HepG2 (cell line): Measurements from ENCODE around the gene LLGL2. TPM values are rescaled to one million over a fixed set of nuclear protein-coding genes. Genes with fewer than 3 reads are reported as not detected.
A peak's percentile ranks its signal among the peaks of the same experiment; 100 is the strongest.

Experiments used
- ASH2L ChIP-seq: fragments of 300-600, 200-600 bp; sonication (generic); IDR thresholded peaks from 2 replicates; pipeline ENCODE4 v1.7.0; 2017; ENCODE audit warnings: low read depth, mild to moderate bottlenecking, moderate library complexity, mixed read lengths, low read length; ENCODE audit not compliant: insufficient read length
- ATF1 ChIP-seq: IDR thresholded peaks from 2 replicates; pipeline ENCODE4 v1.6.1; 2016; ENCODE audit warnings: mild to moderate bottlenecking, control low read depth
- CENPT ChIP-seq: sonication (generic); formaldehyde crosslinking; IDR thresholded peaks from 2 replicates; pipeline ENCODE4 v1.8.0; 2022; ENCODE audit warnings: low read depth, mild to moderate bottlenecking, moderate library complexity, missing genetic modification reagents
- CREB3 ChIP-seq: sonication (generic); formaldehyde crosslinking; IDR thresholded peaks from 2 replicates; pipeline ENCODE4 v1.5.0; 2020; ENCODE audit warnings: missing genetic modification reagents
- HMGA1 ChIP-seq: sonication (generic); formaldehyde crosslinking; conservative IDR thresholded peaks from 2 replicates; pipeline ENCODE4 v1.4.0; 2020; ENCODE audit warnings: missing genetic modification reagents
- JDP2 ChIP-seq: sonication (generic); formaldehyde crosslinking; IDR thresholded peaks from 2 replicates; pipeline ENCODE4 v1.8.1; 2022; ENCODE audit warnings: missing genetic modification reagents, borderline replicate concordance
- MIXL1 ChIP-seq: IDR thresholded peaks from 2 replicates; pipeline ENCODE4 v1.6.1; 2016
- POGZ ChIP-seq: sonication (generic); formaldehyde crosslinking; IDR thresholded peaks from 2 replicates; pipeline ENCODE4 v1.4.0; 2020; ENCODE audit warnings: mild to moderate bottlenecking, missing genetic modification reagents
- PREB ChIP-seq: sonication (generic); formaldehyde crosslinking; IDR thresholded peaks from 2 replicates; pipeline ENCODE4 v1.4.0; 2020; ENCODE audit warnings: missing genetic modification reagents
- REPIN1 ChIP-seq: sonication (generic); formaldehyde crosslinking; IDR thresholded peaks from 2 replicates; pipeline ENCODE4 v1.8.0; 2022; ENCODE audit warnings: missing genetic modification reagents, low read depth, mild to moderate bottlenecking, borderline replicate concordance
- SKIL ChIP-seq: sonication (generic); formaldehyde crosslinking; IDR thresholded peaks from 2 replicates; pipeline ENCODE4 v1.8.0; 2022; ENCODE audit warnings: missing genetic modification reagents, mild to moderate bottlenecking, moderate library complexity, borderline replicate concordance
- SNAI1 ChIP-seq: sonication (generic); formaldehyde crosslinking; IDR thresholded peaks from 2 replicates; pipeline ENCODE4 v1.5.0; 2020; ENCODE audit warnings: mild to moderate bottlenecking, missing genetic modification reagents, borderline replicate concordance
- TEAD2 ChIP-seq: sonication (generic); formaldehyde crosslinking; IDR thresholded peaks from 2 replicates; pipeline ENCODE4 v1.9.0; 2021; ENCODE audit warnings: missing genetic modification reagents
- TOPORS ChIP-seq: sonication (generic); formaldehyde crosslinking; IDR thresholded peaks from 2 replicates; pipeline ENCODE4 v1.8.0; 2023; ENCODE audit warnings: mild to moderate bottlenecking, missing genetic modification reagents
- ZHX1 ChIP-seq: sonication (generic); formaldehyde crosslinking; IDR thresholded peaks from 2 replicates; pipeline ENCODE4 v1.8.1; 2022; ENCODE audit warnings: low read depth, mild to moderate bottlenecking, missing genetic modification reagents
- ZNF225 ChIP-seq: sonication (generic); formaldehyde crosslinking; IDR thresholded peaks from 2 replicates; pipeline ENCODE4 v1.4.0; 2020; ENCODE audit warnings: mild to moderate bottlenecking, missing genetic modification reagents
- ZNF275 ChIP-seq: sonication (generic); formaldehyde crosslinking; IDR thresholded peaks from 2 replicates; pipeline ENCODE4 v1.8.0; 2022; ENCODE audit warnings: missing genetic modification reagents, mild to moderate bottlenecking, inconsistent platforms, borderline replicate concordance
- ZNF451 ChIP-seq: sonication (generic); formaldehyde crosslinking; IDR thresholded peaks from 2 replicates; pipeline ENCODE4 v1.5.0; 2020; ENCODE audit warnings: mild to moderate bottlenecking, missing genetic modification reagents
- ZNF547 ChIP-seq: sonication (generic); formaldehyde crosslinking; IDR thresholded peaks from 2 replicates; pipeline ENCODE4 v1.5.1; 2020; ENCODE audit warnings: mild to moderate bottlenecking, missing genetic modification reagents
- ZNF746 ChIP-seq: sonication (generic); formaldehyde crosslinking; IDR thresholded peaks from 2 replicates; pipeline ENCODE4 v1.8.0; 2022; ENCODE audit warnings: mild to moderate bottlenecking, missing genetic modification reagents
- polyA plus RNA-seq, 8 experiments: library from polyadenylated mRNA; depleted of rRNA in 3 of 8; stranded (reverse) in 7 of 8; unstranded in 1 of 8; fragments of >200 nt; fragmentation: Illumina TruSeq in 4 of 8; extraction: Trizol in 4 of 8; gene quantifications; 2 replicates each; pipeline versions ENCODE4 v1.2.1 to v1.2.3, GENCODE V29; 2011 to 2016; ENCODE audit warnings: low read depth in 4 of 8, missing spikeins in 1 of 8, mixed read lengths in 1 of 8; ENCODE audit not compliant: insufficient read depth in 1 of 8
- total RNA-seq, 5 experiments: library from RNA; depleted of rRNA; stranded (reverse); fragments of >200 nt; fragmentation: Illumina TruSeq; extraction: Trizol; gene quantifications; 2 replicates each; pipeline ENCODE4 v1.2.3, GENCODE V29; 2016; ENCODE audit warnings: low read depth in 1 of 5

The LLGL2 gene
- total and polyA plus RNA-seq, 2 of the 13 experiments (the other 11 are each of a cell fraction or from before 2014, with no cell fraction given), result 83.0 to 86.7 TPM

GRCh38 chr17:75511610-75512575 is 13.6 kb upstream of the LLGL2 start (continued):
- TF ChIP-seq REPIN1 (CRISPR knock-in tag) (peak; percentile 95; the same call in 1 of the 2 replicates), HMGA1 (CRISPR knock-in tag) (no peak), SKIL (CRISPR knock-in tag) (peak; percentile 82), ZHX1 (CRISPR knock-in tag) (peak; percentile 83; the same call in 1 of the 2 replicates), TEAD2 (CRISPR knock-in tag) (no peak), ZNF451 (CRISPR knock-in tag) (no peak), CENPT (CRISPR knock-in tag) (no peak), JDP2 (no peak), CREB3 (no peak), ATF1 (CRISPR knock-in tag) (no peak), PREB (CRISPR knock-in tag) (no peak), ZNF275 (CRISPR knock-in tag) (no peak; the same call in 1 of the 2 replicates), ZNF225 (CRISPR knock-in tag) (0 out of 2 replicates have a peak, but pooled peaks have one; percentile 21), SNAI1 (CRISPR knock-in tag) (no peak), ZNF746 (CRISPR knock-in tag) (peak; percentile 85), TOPORS (CRISPR knock-in tag) (peak; percentile 79; the same call in 1 of the 2 replicates), POGZ (CRISPR knock-in tag) (peak; percentile 82), ZNF547 (CRISPR knock-in tag) (peak; percentile 91), MIXL1 (CRISPR knock-in tag) (0 out of 2 replicates have a peak, but pooled peaks have one; percentile 57), ASH2L (peak; percentile 60)
